ENCODE results near the gene RTRAF. TPM values are rescaled to one million over a fixed set of nuclear protein-coding genes. Genes with fewer than 3 reads are reported as not detected.

Gene RTRAF
- total RNA-seq (100 to 1,000 TPM; 105 to 114 TPM), polyA plus RNA-seq (100 to 1,000 TPM; 162 to 201 TPM)

- peak; percentile 91 to 93 (median 92) for DNase-seq
- H3K4me3 ChIP-seq (ENCODE audit: low read length in 2 of 2), result peak within 1 kb of the TSS; percentile 63 to 80
- H3K4me1 ChIP-seq (ENCODE audit: insufficient read depth, low read length), result peaks cover 42% of the 10 kb centered on the region
- ChIA-PET CTCF (ENCODE audit: partially characterized antibody) (interaction anchor here (1.2 to 2.3 kb wide), 3 partner anchors 9 to 283 kb away, joined by 3 to 6 read pairs (median 5); no protein-coding TSS in a partner anchor), POLR2A (ENCODE audit: partially characterized antibody) (interaction anchor here (0.6 to 2.3 kb wide), 5 partner anchors 20 to 1253 kb away, joined by 3 to 8 read pairs (median 4); partner anchors contain the start of genes GNG2 and GPR137C)
- H3K27me3 ChIP-seq (ENCODE audit: insufficient read depth, low read length), result no peaks in the 10 kb centered on the region
- peaks cover 28% of the 10 kb centered on the region for H3K36me3 ChIP-seq (ENCODE audit: insufficient read depth, low read length)
- Mint-ChIP-seq H3K27ac (peak within 1 kb of the TSS; percentile 87 to 100 (median 98)), H3K36me3 (peaks cover 23 to 37% of the 10 kb centered on the region in 2 donors), H3K4me1 (peaks cover 27 to 39% (median 30%) of the 10 kb centered on the region in 4 donors), H3K4me3 (peak within 1 kb of the TSS; percentile 93 to 100 (median 98)), H3K27me3 (no peaks in the 10 kb centered on the region), H3K9me3 (no peaks in the 10 kb centered on the region)
- H3K27ac ChIP-seq (ENCODE audit: low read depth, low read length), result peak within 1 kb of the TSS; percentile 87
- H3K9me3 ChIP-seq (ENCODE audit: control insufficient read depth in 1 of 2, low read length in 2 of 2), result no peaks in the 10 kb centered on the region
- intact Hi-C loops (cut with micrococcal nuclease), result loop anchor here (1.0 to 10.0 kb wide), 6 partner anchors 142 to 749 kb away; partner anchors contain the start of genes FRMD6, GPR137C, TMX1 and TXNDC16
Measured at GRCh38 chr14:51989293-51990234, at the start of gene RTRAF. Gene RTRAF (plus strand): TSS chr14:51989546. CDS start chr14:51989640, 94 bp downstream.

- ChIA-PET POLR2A (ENCODE audit: partially characterized antibody) (no interaction called here), CTCF (ENCODE audit: partially characterized antibody) (interaction anchor here (0.9 to 1.6 kb wide), 2 partner anchors 41 to 79 kb away, joined by 3 to 4 read pairs; partner anchors contain the start of gene GNG2)
Measured at GRCh38 chr14:51939755-51940301, 49.5 kb upstream of the RTRAF start.

GRCh38 chr14:51942971-51943370 lies 46.4 kb upstream of the RTRAF start:
- H3K4me1 ChIP-seq (ENCODE audit: insufficient read depth, low read length), result peaks cover 21% of the 10 kb centered on the region
- Mint-ChIP-seq H3K4me1 (peaks cover 30 to 74% (median 60%) of the 10 kb centered on the region in 4 donors), H3K27ac (peak overlapping the region in 2 of 7 donors; percentile 33 to 44), H3K4me3 (no peak overlapping the region), H3K36me3 (peaks cover 51 to 69% of the 10 kb centered on the region in 2 donors), H3K27me3 (no peaks in the 10 kb centered on the region), H3K9me3 (peaks cover 0 to 6% (median 0%) of the 10 kb centered on the region in 8 donors)
- ChIA-PET CTCF (ENCODE audit: partially characterized antibody) (no interaction called here), POLR2A (ENCODE audit: partially characterized antibody) (no interaction called here)
- H3K36me3 ChIP-seq (ENCODE audit: insufficient read depth, low read length), result no peaks in the 10 kb centered on the region
- no peak overlapping the region for H3K4me3 ChIP-seq (ENCODE audit: low read length in 2 of 2)
- DNase-seq, result no peak
- no peaks in the 10 kb centered on the region for H3K27me3 ChIP-seq (ENCODE audit: insufficient read depth, low read length)
- no peaks in the 10 kb centered on the region for H3K9me3 ChIP-seq (ENCODE audit: control insufficient read depth in 1 of 2, low read length in 2 of 2)
- intact Hi-C loops (cut with micrococcal nuclease), result no loop called here
- H3K27ac ChIP-seq (ENCODE audit: low read depth, low read length), result no peak overlapping the region

More at GRCh38 chr14:51939755-51940301, 49.5 kb upstream of the RTRAF start:
- H3K36me3 Mint-ChIP-seq, result peaks cover 38 to 40% of the 10 kb centered on the region in 2 donors
- Histone ChIP-seq H3K9me3 (ENCODE audit: control insufficient read depth in 1 of 2, low read length in 2 of 2) (no peaks in the 10 kb centered on the region), H3K36me3 (ENCODE audit: insufficient read depth, low read length) (no peaks in the 10 kb centered on the region), H3K27me3 (ENCODE audit: insufficient read depth, low read length) (no peaks in the 10 kb centered on the region), H3K4me1 (ENCODE audit: insufficient read depth, low read length) (peaks cover 32% of the 10 kb centered on the region), H3K4me3 (ENCODE audit: low read length in 2 of 2) (no peak overlapping the region), H3K27ac (ENCODE audit: low read depth, low read length) (no peak overlapping the region)
- no peak overlapping the region for H3K4me3 Mint-ChIP-seq
- peaks cover 42 to 73% (median 57%) of the 10 kb centered on the region in 4 donors for H3K4me1 Mint-ChIP-seq
- intact Hi-C loops (cut with micrococcal nuclease), result no loop called here
- H3K9me3 Mint-ChIP-seq, result peaks cover 0 to 2% (median 0%) of the 10 kb centered on the region in 8 donors
- DNase-seq, result no peak
- H3K27me3 Mint-ChIP-seq, result no peaks in the 10 kb centered on the region
- peak overlapping the region in 6 of 7 donors; percentile 10 to 77 (median 48) for H3K27ac Mint-ChIP-seq

DNA sequence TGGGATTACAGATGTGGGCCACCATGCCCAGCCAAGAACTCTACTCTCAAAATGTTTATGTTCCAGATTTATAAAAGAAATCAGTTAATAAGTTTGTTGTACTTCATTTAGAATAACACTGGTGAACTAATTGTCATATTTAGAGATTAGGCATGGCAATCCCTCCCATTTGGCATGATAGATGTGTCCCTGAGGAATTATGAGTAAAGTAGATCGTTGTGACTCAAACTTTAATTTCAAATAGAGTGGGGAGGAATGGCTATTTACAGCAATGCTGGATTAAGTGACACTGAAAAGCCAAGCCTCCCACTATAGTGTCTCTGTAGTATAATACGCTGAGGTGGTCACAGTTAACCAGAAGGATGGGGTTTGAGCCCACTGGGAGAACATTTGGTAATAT lies 39.3 kb upstream of the RTRAF start:
- H3K9me3 ChIP-seq (ENCODE audit: control insufficient read depth in 1 of 2, low read length in 2 of 2), result no peaks in the 10 kb centered on the region
- intact Hi-C loops (cut with micrococcal nuclease), result loop anchor here (5.0 kb wide), 1 partner anchor 33 kb away; no protein-coding TSS in a partner anchor
- H3K4me3 ChIP-seq (ENCODE audit: low read length in 2 of 2), result no peak overlapping the region
- peaks cover 78 to 81% of the 10 kb centered on the region in 2 donors for H3K36me3 Mint-ChIP-seq
- peak overlapping the region in 5 of 7 donors; percentile 14 to 72 (median 39) for H3K27ac Mint-ChIP-seq
- no peak overlapping the region for H3K4me3 Mint-ChIP-seq
- no peaks in the 10 kb centered on the region for H3K27me3 Mint-ChIP-seq
- ChIA-PET POLR2A (ENCODE audit: partially characterized antibody) (no interaction called here), CTCF (ENCODE audit: partially characterized antibody) (no interaction called here)
- no peaks in the 10 kb centered on the region for H3K4me1 ChIP-seq (ENCODE audit: insufficient read depth, low read length)
- no peaks in the 10 kb centered on the region for H3K27me3 ChIP-seq (ENCODE audit: insufficient read depth, low read length)
- peaks cover 12 to 60% (median 31%) of the 10 kb centered on the region in 4 donors for H3K4me1 Mint-ChIP-seq
- H3K36me3 ChIP-seq (ENCODE audit: insufficient read depth, low read length), result peaks cover 31% of the 10 kb centered on the region
- H3K27ac ChIP-seq (ENCODE audit: low read depth, low read length), result no peak overlapping the region
- H3K9me3 Mint-ChIP-seq, result peaks cover 0 to 4% (median 0%) of the 10 kb centered on the region in 8 donors
- DNase-seq, result no peak

DNA sequence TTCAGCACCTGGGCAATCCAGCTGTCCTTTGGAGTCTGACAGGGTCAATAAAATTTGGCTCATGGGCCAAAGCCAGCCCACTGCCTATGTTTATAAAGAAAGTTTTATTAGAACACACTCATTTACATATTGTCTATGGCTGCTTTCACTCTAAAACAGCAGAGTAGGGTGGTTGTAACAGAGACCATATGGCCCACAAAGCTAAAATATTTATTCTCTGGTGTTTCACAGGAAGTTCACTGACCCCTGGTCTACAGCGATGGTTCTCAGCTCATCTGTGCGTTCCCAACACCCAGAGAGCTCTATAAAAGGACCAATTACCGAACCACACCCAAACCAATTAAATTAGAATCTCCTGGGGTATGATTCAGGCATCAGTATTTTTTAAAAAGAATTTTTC lies 37.7 kb upstream of the RTRAF start:
- H3K27me3 ChIP-seq (ENCODE audit: insufficient read depth, low read length), result no peaks in the 10 kb centered on the region
- peaks cover 6 to 50% (median 24%) of the 10 kb centered on the region in 4 donors for H3K4me1 Mint-ChIP-seq
- H3K4me3 Mint-ChIP-seq, result peak overlapping the region in 1 of 8 donors; percentile 20
- ChIA-PET POLR2A (ENCODE audit: partially characterized antibody) (no interaction called here), CTCF (ENCODE audit: partially characterized antibody) (interaction anchor here (1.1 to 1.6 kb wide), 4 partner anchors 18 to 174 kb away, joined by 3 to 9 read pairs (median 4); no protein-coding TSS in a partner anchor)
- H3K36me3 ChIP-seq (ENCODE audit: insufficient read depth, low read length), result peaks cover 36% of the 10 kb centered on the region
- H3K9me3 ChIP-seq (ENCODE audit: control insufficient read depth in 1 of 2, low read length in 2 of 2), result no peaks in the 10 kb centered on the region
- no peaks in the 10 kb centered on the region for H3K4me1 ChIP-seq (ENCODE audit: insufficient read depth, low read length)
- no peak overlapping the region for H3K27ac ChIP-seq (ENCODE audit: low read depth, low read length)
- no peaks in the 10 kb centered on the region for H3K27me3 Mint-ChIP-seq
- peaks cover 0 to 4% (median 0%) of the 10 kb centered on the region in 8 donors for H3K9me3 Mint-ChIP-seq
- DNase-seq, result no peak
- H3K36me3 Mint-ChIP-seq, result peaks cover 76 to 84% of the 10 kb centered on the region in 2 donors
- intact Hi-C loops (cut with micrococcal nuclease), result loop anchor here (5.0 kb wide), 1 partner anchor 34 kb away; no protein-coding TSS in a partner anchor
- H3K27ac Mint-ChIP-seq, result peak overlapping the region in 2 of 7 donors; percentile 57 to 76
- no peak overlapping the region for H3K4me3 ChIP-seq (ENCODE audit: low read length in 2 of 2)

- Mint-ChIP-seq H3K36me3 (peaks cover 87 to 95% of the 10 kb centered on the region in 2 donors), H3K4me3 (no peak overlapping the region), H3K27ac (peak overlapping the region in 6 of 7 donors; percentile 20 to 83 (median 44)), H3K9me3 (peaks cover 6 to 21% (median 9%) of the 10 kb centered on the region in 8 donors), H3K27me3 (no peaks in the 10 kb centered on the region), H3K4me1 (peaks cover 18 to 49% (median 31%) of the 10 kb centered on the region in 4 donors)
- H3K27ac ChIP-seq (ENCODE audit: low read depth, low read length), result no peak overlapping the region
- intact Hi-C loops (cut with micrococcal nuclease), result loop anchor here (5.0 kb wide), 1 partner anchor 37 kb away; no protein-coding TSS in a partner anchor
- H3K9me3 ChIP-seq (ENCODE audit: control insufficient read depth in 1 of 2, low read length in 2 of 2), result no peaks in the 10 kb centered on the region
- H3K27me3 ChIP-seq (ENCODE audit: insufficient read depth, low read length), result no peaks in the 10 kb centered on the region
- H3K4me1 ChIP-seq (ENCODE audit: insufficient read depth, low read length), result no peaks in the 10 kb centered on the region
- ChIA-PET CTCF (ENCODE audit: partially characterized antibody) (interaction anchor here (1.2 kb wide), 1 partner anchor 178 kb away, joined by 3 read pairs; no protein-coding TSS in a partner anchor), POLR2A (ENCODE audit: partially characterized antibody) (no interaction called here)
- H3K4me3 ChIP-seq (ENCODE audit: low read length in 2 of 2), result no peak overlapping the region
- peaks cover 36% of the 10 kb centered on the region for H3K36me3 ChIP-seq (ENCODE audit: insufficient read depth, low read length)
- no peak for DNase-seq
Measured at GRCh38 chr14:51954031-51954430, 35.3 kb upstream of the RTRAF start.

Data from CD4-positive, alpha-beta memory T cell (primary cell).